Activated gamma-delta T cell treated with anti-CD3 and anti-CD28 coated beads, Interleukin-2, amount 50 U/mL, for 16 hours (primary cell): Measurements from ENCODE around the gene P2RX7.
"Not testable (repeated sequence)": the region's sequence is repeated elsewhere in the genome, so short reads cannot be mapped to it uniquely, and the experiment has no call there.

Experiments used
- DNase-seq: peaks from one replicate; pipeline ENCODE4 v3.0.0-alpha.2; 2020; ENCODE audit warnings: low read depth

P2RX7 gene

GRCh38 chr12:121135320-121135719 is 2.6 kb downstream of the P2RX7 start:
- DNase-seq, result no peak

- no peak for DNase-seq
Measured at GRCh38 chr12:121137512-121137911, 4.8 kb downstream of the P2RX7 start.

GRCh38 chr12:121138284-121138683 is 5.6 kb downstream of the P2RX7 start:
- DNase-seq, result no peak

GRCh38 chr12:121139286-121139685 is 6.6 kb downstream of the P2RX7 start:
- no peak for DNase-seq

GRCh38 chr12:121142171-121142950 is 9.7 kb downstream of the P2RX7 start:
- DNase-seq, result no peak

- no peak for DNase-seq
Measured at GRCh38 chr12:121144416-121144914, 11.8 kb downstream of the P2RX7 start.

GRCh38 chr12:121145221-121145620 is 12.5 kb downstream of the P2RX7 start:
- DNase-seq, result no peak

GRCh38 chr12:121149289-121149688 is 16.6 kb downstream of the P2RX7 start:
- not testable (repeated sequence) for DNase-seq

GRCh38 chr12:121154793-121155375 is 22.2 kb downstream of the P2RX7 start:
- no peak for DNase-seq

- no peak for DNase-seq
Measured at GRCh38 chr12:121156365-121156764, 23.7 kb downstream of the P2RX7 start.

- DNase-seq, result no peak
Measured at GRCh38 chr12:121158085-121158484, 25.4 kb downstream of the P2RX7 start.

- not testable (repeated sequence) for DNase-seq
Measured at GRCh38 chr12:121158728-121159351, 26.2 kb downstream of the P2RX7 start.

- no peak for DNase-seq
Measured at GRCh38 chr12:121159467-121160307, 27.0 kb downstream of the P2RX7 start.

- DNase-seq, result no peak
Measured at GRCh38 chr12:121162384-121162783, 29.7 kb downstream of the P2RX7 start.

- no peak for DNase-seq
Measured at GRCh38 chr12:121162985-121163384, 30.3 kb downstream of the P2RX7 start.

- not testable (repeated sequence) for DNase-seq
Measured at GRCh38 chr12:121164839-121165238, 32.2 kb downstream of the P2RX7 start.

GRCh38 chr12:121165316-121165715 is 32.6 kb downstream of the P2RX7 start:
- no peak for DNase-seq

GRCh38 chr12:121166356-121166755 is 33.7 kb downstream of the P2RX7 start:
- DNase-seq, result no peak

- DNase-seq, result no peak
Measured at GRCh38 chr12:121167232-121167820, 34.6 kb downstream of the P2RX7 start.

GRCh38 chr12:121167951-121168350 is 35.3 kb downstream of the P2RX7 start:
- no peak for DNase-seq

- DNase-seq, result no peak
Measured at GRCh38 chr12:121170151-121170550, 37.5 kb downstream of the P2RX7 start.
